Measurements from ENCODE around the gene ECSCR.

GRCh38 chr5:139488260-139488659 is 25.7 kb upstream of the ECSCR start:
- TF ChIP-seq CTCF (IDR thresholded peaks at IDR 0.05; ENCODE audit: low read depth, low read length) (no peak), MYC (IDR thresholded peaks at IDR 0.05; ENCODE audit: low read depth, low read length) (no peak), POLR2A (IDR thresholded peaks at IDR 0.05; ENCODE audit: extremely low read depth, insufficient read length) (no peak)
